HepG2 (cell line): ENCODE data around the gene OSER1. TPM values are rescaled to one million over a fixed set of nuclear protein-coding genes. Genes with fewer than 3 reads are reported as not detected.

Experiments used
- ATAC-seq: fragments of 200-7000 bp; cut with Tn5 transposase; 3 replicates; pipeline ENCODE4 v1.9.1; 2020; ENCODE audit warnings: mild to moderate bottlenecking, moderate library complexity
- BruUV-seq: library from RNA; stranded (reverse); fragments of 400-500 nt; replicated peaks from 2 replicates; lab custom pipeline; 2021; lab: Mats Ljungman, UMichigan
- CTCF ChIA-PET: fragments of 300-600 bp; formaldehyde crosslinking; extraction: SDS; loops from one replicate; lab custom pipeline; 2021; ENCODE audit warnings: low total read pairs, inconsistent platforms, low intra/inter-chr PET ratio; lab: Yijun Ruan, JAX
- POLR2A ChIA-PET: fragments of 350-600 bp; sonication (Branson Sonifier 250); formaldehyde crosslinking; loops from one replicate; lab custom pipeline; 2020; ENCODE audit warnings: antibody characterized with exemption, inconsistent platforms; lab: Yijun Ruan, JAX
- DNase-seq: peaks from one replicate; pipeline ENCODE4 v3.0.0-alpha.2; 2015; ENCODE audit warnings: low spot score
- FAIRE-seq: peaks from 3 replicates; lab custom pipeline; 2011; peaks lifted over from hg19 to GRCh38; lab: Jason Lieb, UNC
- H2AFZ ChIP-seq: one replicate; pipeline ENCODE4 v1.6.1; 2011; ENCODE audit warnings: low read length, inconsistent platforms
- H3K27ac ChIP-seq: fragments of 300-600 bp; 3 replicates; pipeline ENCODE4 v1.8.0; 2011; ENCODE audit warnings: mixed run types, mild to moderate bottlenecking, mixed read lengths, low read length, inconsistent platforms; ENCODE audit not compliant: insufficient read depth; ENCODE audit errors: extremely low read length
- H3K27me3 ChIP-seq, 2 experiments: fragments of 200-600 bp in 1 of 2; 2 replicates in 1 of 2; 3 replicates in 1 of 2; pipeline versions ENCODE4 v1.6.0 to v1.8.0; 2011; ENCODE audit warnings: low read length in 2 of 2, mild to moderate bottlenecking in 2 of 2, moderate library complexity in 2 of 2, inconsistent platforms in 1 of 2; ENCODE audit not compliant: insufficient read depth in 2 of 2, control insufficient read depth in 1 of 2
- H3K36me3 ChIP-seq, 2 experiments: fragments of 200-600 bp in 1 of 2; replicated peaks in 1 of 2; 2 replicates in 1 of 2; 3 replicates in 1 of 2; pipeline versions ENCODE4 v1.5.1 to v1.8.0; 2011; ENCODE audit warnings: low read length in 2 of 2, inconsistent platforms in 1 of 2; ENCODE audit not compliant: insufficient read depth in 2 of 2, control insufficient read depth in 1 of 2
- H3K4me1 ChIP-seq: 2 replicates; pipeline ENCODE4 v1.5.1; 2012; ENCODE audit warnings: low read length, inconsistent platforms; ENCODE audit not compliant: insufficient read depth
- H3K4me2 ChIP-seq: 2 replicates; pipeline ENCODE4 v1.6.0; 2011; ENCODE audit warnings: low read depth, low read length, inconsistent platforms
- H3K4me3 ChIP-seq, 3 experiments: fragments of 200-600 bp in 1 of 3; sonication (generic), shearing (Covaris generic) in 1 of 3; replicated peaks in 1 of 3; 2 replicates each; pipeline ENCODE4 v1.5.1; 2011 to 2016; ENCODE audit warnings: low read length in 3 of 3, inconsistent platforms in 2 of 3, low read depth in 2 of 3, mild to moderate bottlenecking in 2 of 3, control low read depth in 1 of 3, mixed read lengths in 1 of 3; ENCODE audit not compliant: insufficient read depth in 1 of 3
- H3K79me2 ChIP-seq: one replicate; pipeline ENCODE4 v1.6.1; 2011; ENCODE audit warnings: low read length, inconsistent platforms; ENCODE audit not compliant: insufficient read depth
- H3K9ac ChIP-seq: 2 replicates; pipeline ENCODE4 v1.6.0; 2011; ENCODE audit warnings: mild to moderate bottlenecking, low read depth, low read length, inconsistent platforms; ENCODE audit not compliant: insufficient read depth
- H3K9me3 ChIP-seq: 2 replicates; pipeline ENCODE4 v1.5.1; 2012; ENCODE audit warnings: mild to moderate bottlenecking, low read length
- H4K20me1 ChIP-seq: 2 replicates; pipeline ENCODE4 v1.6.0; 2011; ENCODE audit warnings: inconsistent platforms, mild to moderate bottlenecking, low read length, moderate library complexity; ENCODE audit not compliant: insufficient read depth
- AKAP8 ChIP-seq: sonication (generic); formaldehyde crosslinking; IDR thresholded peaks from 2 replicates; pipeline ENCODE4 v1.5.1; 2020; ENCODE audit warnings: mild to moderate bottlenecking, missing genetic modification reagents
- ATRX ChIP-seq: sonication (generic); formaldehyde crosslinking; IDR thresholded peaks from 2 replicates; pipeline ENCODE4 v1.4.0; 2020; ENCODE audit warnings: missing genetic modification reagents, borderline replicate concordance
- PHF20 ChIP-seq: sonication (generic); formaldehyde crosslinking; IDR thresholded peaks from 2 replicates; pipeline ENCODE4 v1.5.0; 2020; ENCODE audit warnings: mild to moderate bottlenecking, missing genetic modification reagents
- TERF1 ChIP-seq: sonication (generic); formaldehyde crosslinking; IDR thresholded peaks from 2 replicates; pipeline ENCODE4 v1.8.0; 2022; ENCODE audit warnings: mild to moderate bottlenecking, missing genetic modification reagents, moderate library complexity
- U2AF2 ChIP-seq: fragments of 200-400 bp; formaldehyde crosslinking; IDR thresholded peaks from 2 replicates; pipeline ENCODE4 v1.6.1; 2017; ENCODE audit warnings: low read depth, mild to moderate bottlenecking, low read length
- ZNF781 ChIP-seq: sonication (generic); formaldehyde crosslinking; IDR thresholded peaks from 2 replicates; pipeline ENCODE4 v1.5.1; 2020; ENCODE audit warnings: borderline replicate concordance, mild to moderate bottlenecking, missing genetic modification reagents; ENCODE audit errors: not compliant biosample characterization
- ZNF816 ChIP-seq: sonication (generic); formaldehyde crosslinking; IDR thresholded peaks from 2 replicates; pipeline ENCODE4 v1.8.0; 2022; ENCODE audit warnings: missing genetic modification reagents, mild to moderate bottlenecking, borderline replicate concordance
- WGBS: methylation state at CpG from one replicate; pipeline ENCODE4 v1.1.6; 2017; ENCODE audit warnings: low lambda C conversion rate; 5-methylcytosine and 5-hydroxymethylcytosine counted together
- in situ Hi-C: cut with HindIII; loops from 2 replicates; pipeline ENCODE4 v1.10.0; 2017; ENCODE audit warnings: low pct_unique_long_range_greater_than_20kb; ENCODE audit not compliant: extremely low pct_ligation_motif_present
- intact Hi-C: fragments of 100-400 bp; cut with micrococcal nuclease; formaldehyde crosslinking; loops from one replicate; pipeline ENCODE4 v1.10.0; 2022; ENCODE audit not compliant: unreplicated experiment
- polyA plus RNA-seq, 8 experiments: library from polyadenylated mRNA; depleted of rRNA in 3 of 8; stranded (reverse) in 7 of 8; unstranded in 1 of 8; fragments of >200 nt; fragmentation: Illumina TruSeq in 4 of 8; extraction: Trizol in 4 of 8; gene quantifications; 2 replicates each; pipeline versions ENCODE4 v1.2.1 to v1.2.3, GENCODE V29; 2011 to 2016; ENCODE audit warnings: low read depth in 4 of 8, missing spikeins in 1 of 8, mixed read lengths in 1 of 8; ENCODE audit not compliant: insufficient read depth in 1 of 8
- total RNA-seq, 5 experiments: library from RNA; depleted of rRNA; stranded (reverse); fragments of >200 nt; fragmentation: Illumina TruSeq; extraction: Trizol; gene quantifications; 2 replicates each; pipeline ENCODE4 v1.2.3, GENCODE V29; 2016; ENCODE audit warnings: low read depth in 1 of 5
- TF ChIP-seq, protein P1 (sequence below): conservative IDR thresholded peaks from 2 replicates; pipeline ENCODE4 v1.6.1; 2018; ENCODE audit warnings: missing genetic modification reagents

OSER1 gene
- total and polyA plus RNA-seq, 2 of the 13 experiments (the other 11 are each of a cell fraction or from before 2014, with no cell fraction given): 71.2 to 71.5 TPM

- TF ChIP-seq, protein P1, sequence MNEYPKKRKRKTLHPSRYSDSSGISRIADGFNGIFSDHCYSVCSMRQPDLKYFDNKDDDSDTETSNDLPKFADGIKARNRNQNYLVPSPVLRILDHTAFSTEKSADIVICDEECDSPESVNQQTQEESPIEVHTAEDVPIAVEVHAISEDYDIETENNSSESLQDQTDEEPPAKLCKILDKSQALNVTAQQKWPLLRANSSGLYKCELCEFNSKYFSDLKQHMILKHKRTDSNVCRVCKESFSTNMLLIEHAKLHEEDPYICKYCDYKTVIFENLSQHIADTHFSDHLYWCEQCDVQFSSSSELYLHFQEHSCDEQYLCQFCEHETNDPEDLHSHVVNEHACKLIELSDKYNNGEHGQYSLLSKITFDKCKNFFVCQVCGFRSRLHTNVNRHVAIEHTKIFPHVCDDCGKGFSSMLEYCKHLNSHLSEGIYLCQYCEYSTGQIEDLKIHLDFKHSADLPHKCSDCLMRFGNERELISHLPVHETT (CRISPR knock-in tag): no peak
- no peak for TF ChIP-seq ZNF816
- no peak for TF ChIP-seq ZNF781 (CRISPR knock-in tag)
- no peak for TF ChIP-seq TERF1 (CRISPR knock-in tag)
- TF ChIP-seq AKAP8 (CRISPR knock-in tag): no peak
- no peak for TF ChIP-seq ATRX
- TF ChIP-seq PHF20 (CRISPR knock-in tag): no peak
Measured at GRCh38 chr20:44228465-44229258, 18.1 kb upstream of the OSER1 start (continued).

DNA sequence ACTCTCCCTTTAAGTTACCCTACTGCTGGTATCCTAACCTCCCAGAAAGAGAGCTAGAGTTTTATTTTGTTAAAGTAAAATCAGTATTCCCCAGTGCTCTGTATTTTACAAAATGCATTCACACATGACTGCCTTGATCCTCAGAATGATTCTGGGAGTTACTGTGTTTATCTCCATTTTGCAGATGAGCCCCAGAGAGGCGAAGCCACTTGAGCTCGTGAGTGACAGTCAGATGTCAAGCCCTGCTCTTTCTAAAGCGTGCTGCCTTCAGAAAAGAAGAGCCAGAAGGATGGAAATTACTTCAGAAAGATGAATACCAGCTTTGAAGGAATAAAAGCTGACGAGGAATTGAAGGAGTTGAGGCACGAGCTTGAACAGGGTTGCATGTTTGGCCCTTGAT, 14.1 kb upstream of the OSER1 start:
- in situ Hi-C loops (no loop called here), intact Hi-C loops (no loop called here)
- H3K9me3 ChIP-seq: no peaks in the 10 kb centered on the region
- no peak overlapping the region for H3K9ac ChIP-seq
- 52% methylated on average over 5 of the region's 5 CpGs for WGBS
- ChIA-PET POLR2A (interaction anchor here (1.0 to 1.3 kb wide), 2 partner anchors 13 to 78 kb away, joined by 3 to 4 read pairs; no protein-coding TSS in a partner anchor), CTCF (no interaction called here)
- no peak for TF ChIP-seq U2AF2
- no peaks in the 10 kb centered on the region for H4K20me1 ChIP-seq
- H3K79me2 ChIP-seq: no peaks in the 10 kb centered on the region
- peaks cover 14% of the 10 kb centered on the region for H3K4me1 ChIP-seq
- ATAC-seq: no peak
- no peak overlapping the region for H3K4me2 ChIP-seq
- no peak for DNase-seq
- no peak overlapping the region for H3K4me3 ChIP-seq
- BruUV-seq: no TSS peak
- no peak overlapping the region for H3K27ac ChIP-seq
- H2AFZ ChIP-seq: no peak overlapping the region
- H3K36me3 ChIP-seq: no peaks in the 10 kb centered on the region
- H3K27me3 ChIP-seq: no peaks in the 10 kb centered on the region
- no peak for FAIRE-seq
